ENCODE measurements around the gene NFKBIB. TPM values are rescaled to one million over a fixed set of nuclear protein-coding genes. Genes with fewer than 3 reads are reported as not detected.

NFKBIB gene
- total RNA-seq, 1 experiment from 2014 or later = 33.8 TPM

DNA sequence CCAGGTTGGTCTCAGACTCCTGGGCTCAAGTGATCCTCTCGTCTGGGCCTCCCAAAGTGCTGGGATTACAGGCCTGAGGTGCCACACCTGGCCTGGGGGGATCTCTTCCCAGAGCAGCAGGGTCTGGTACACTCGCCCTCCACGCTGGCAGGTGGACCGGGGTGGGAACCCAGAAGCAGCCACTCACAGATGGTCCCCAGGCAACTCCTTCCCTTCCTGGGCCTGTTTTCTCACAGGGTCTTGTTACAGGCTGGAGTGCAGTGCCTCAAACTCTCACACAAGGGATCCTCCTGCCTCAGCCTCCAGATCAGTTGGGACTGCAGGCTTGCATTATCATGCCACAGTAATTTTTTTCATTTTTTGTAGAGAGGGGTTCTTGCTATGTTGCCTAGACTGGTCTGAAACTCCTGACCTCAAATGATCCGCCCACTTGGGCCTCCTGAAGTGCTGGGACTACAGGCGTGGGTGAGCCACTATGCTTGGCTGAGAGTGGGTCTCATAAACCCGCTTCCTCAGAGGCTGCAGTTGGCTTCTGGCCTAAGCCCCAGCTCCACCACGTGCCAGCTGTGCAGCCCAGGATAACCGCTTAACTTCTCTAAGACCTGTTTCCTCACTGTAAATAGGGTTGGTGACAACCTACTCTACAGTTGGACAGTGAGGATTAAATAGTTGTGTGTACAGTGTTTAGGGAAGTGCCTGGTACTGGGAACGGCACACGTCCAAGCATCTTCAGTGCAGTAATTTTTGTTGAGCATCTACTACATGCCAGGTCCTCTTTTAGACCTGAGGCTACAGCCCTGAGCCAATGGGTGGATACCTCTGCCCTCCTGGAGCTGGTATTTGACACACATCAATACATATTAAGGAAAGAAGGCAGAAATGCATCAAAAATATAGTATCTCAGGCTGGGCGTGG lies 13.1 kb downstream of the NFKBIB start:
- Histone ChIP-seq H2BK15ac (ENCODE audit: low read depth, low read length) (no peak overlapping the region), H3K23me2 (ENCODE audit: insufficient read length, low read depth, low read length, poor library complexity, severe bottlenecking) (no peaks in the 10 kb centered on the region), H4K5ac (ENCODE audit: insufficient read length, low read depth, low read length) (no peak overlapping the region), H4K20me1 (ENCODE audit: control insufficient read depth, insufficient read depth, insufficient read length) (no peaks in the 10 kb centered on the region), H3K9ac (ENCODE audit: extremely low read depth, insufficient read length, low read length) (no peak overlapping the region), H3T11ph (ENCODE audit: low read length) (no peak overlapping the region), H4K8ac (replicated peaks; ENCODE audit: insufficient read length, low read depth, low read length) (no peak overlapping the region), H3K4me2 (ENCODE audit: insufficient read depth, insufficient read length, low read length) (no peak overlapping the region), H2BK120ac (ENCODE audit: low read depth, low read length, poor library complexity, severe bottlenecking) (no peak overlapping the region), H4K91ac (ENCODE audit: insufficient read length, low read depth, low read length) (no peak overlapping the region), H2AFZ (ENCODE audit: low read length) (no peak overlapping the region), H3K27ac (ENCODE audit: insufficient read length, low read depth, low read length) (no peak overlapping the region), H3K18ac (ENCODE audit: insufficient read length, low read depth, low read length) (no peak overlapping the region), H2BK12ac (ENCODE audit: insufficient read length, low read depth, low read length) (no peak overlapping the region), H3K27me3 (ENCODE audit: insufficient read depth, low read length) (no peaks in the 10 kb centered on the region), H3K23ac (ENCODE audit: insufficient read length, low read depth, low read length) (no peak overlapping the region), H2AK5ac (ENCODE audit: insufficient read length, low read length) (no peak overlapping the region), H2BK5ac (ENCODE audit: insufficient read length, low read length) (no peak overlapping the region), H3K4ac (ENCODE audit: low read depth, low read length) (no peak overlapping the region), H3K14ac (ENCODE audit: insufficient read depth, low read length) (no peak overlapping the region), H3K79me2 (ENCODE audit: insufficient read depth, low read length) (no peaks in the 10 kb centered on the region), H3K56ac (ENCODE audit: insufficient read length, low read depth, low read length) (no peak overlapping the region), H3K79me1 (ENCODE audit: insufficient read depth, low read depth, low read length, poor library complexity, severe bottlenecking) (no peaks in the 10 kb centered on the region), H3K9me3 (ENCODE audit: control insufficient read depth, low read depth, low read length) (no peaks in the 10 kb centered on the region), H3K4me1 (ENCODE audit: insufficient read depth, low read length) (no peaks in the 10 kb centered on the region; the same call in 1 of the 2 replicates), H2BK20ac (ENCODE audit: low read depth, low read length, poor library complexity, severe bottlenecking) (no peak overlapping the region)
- Mint-ChIP-seq H3K27ac (peak overlapping the region in 1 of 3 experiments; percentile 18; a peak in 1 of 7 replicates), H3K9me3 (peaks cover 0 to 2% of the 10 kb centered on the region in 2 experiments; a peak in 1 of 5 replicates), H3K36me3 (ENCODE audit: insufficient read depth in 1 of 3, low read depth in 3 of 3) (peaks cover 5 to 13% (median 8%) of the 10 kb centered on the region in 3 experiments; a peak in 6 of 7 replicates), H3K4me3 (no peak overlapping the region), H3K4me1 (peaks cover 3 to 4% of the 10 kb centered on the region in 2 experiments; a peak in 3 of 4 replicates), H3K27me3 (ENCODE audit: low read depth) (no peaks in the 10 kb centered on the region; the same call in 1 of the 2 replicates)
- DNase-seq = no peak
- whole genome bisulfite sequencing (ENCODE audit: extremely low coverage, insufficient read length, low lambda C conversion rate) = no CpG with 5 or more reads among the region's 12 CpGs
- TF ChIP-seq, protein P1, sequence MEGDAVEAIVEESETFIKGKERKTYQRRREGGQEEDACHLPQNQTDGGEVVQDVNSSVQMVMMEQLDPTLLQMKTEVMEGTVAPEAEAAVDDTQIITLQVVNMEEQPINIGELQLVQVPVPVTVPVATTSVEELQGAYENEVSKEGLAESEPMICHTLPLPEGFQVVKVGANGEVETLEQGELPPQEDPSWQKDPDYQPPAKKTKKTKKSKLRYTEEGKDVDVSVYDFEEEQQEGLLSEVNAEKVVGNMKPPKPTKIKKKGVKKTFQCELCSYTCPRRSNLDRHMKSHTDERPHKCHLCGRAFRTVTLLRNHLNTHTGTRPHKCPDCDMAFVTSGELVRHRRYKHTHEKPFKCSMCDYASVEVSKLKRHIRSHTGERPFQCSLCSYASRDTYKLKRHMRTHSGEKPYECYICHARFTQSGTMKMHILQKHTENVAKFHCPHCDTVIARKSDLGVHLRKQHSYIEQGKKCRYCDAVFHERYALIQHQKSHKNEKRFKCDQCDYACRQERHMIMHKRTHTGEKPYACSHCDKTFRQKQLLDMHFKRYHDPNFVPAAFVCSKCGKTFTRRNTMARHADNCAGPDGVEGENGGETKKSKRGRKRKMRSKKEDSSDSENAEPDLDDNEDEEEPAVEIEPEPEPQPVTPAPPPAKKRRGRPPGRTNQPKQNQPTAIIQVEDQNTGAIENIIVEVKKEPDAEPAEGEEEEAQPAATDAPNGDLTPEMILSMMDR (conservative IDR thresholded peaks at IDR 0.05) = no peak
